K562 (cell line): Measurements from ENCODE around the gene ZNF860. TPM values are rescaled to one million over a fixed set of nuclear protein-coding genes. Genes with fewer than 3 reads are reported as not detected.
"Not testable (repeated sequence)": the region's sequence is repeated elsewhere in the genome, so short reads cannot be mapped to it uniquely, and the experiment has no call there.

Source experiments
- ATAC-seq: fragments of 200-7000 bp; cut with Tn5 transposase; 3 replicates; pipeline ENCODE4 v1.9.1; 2020; ENCODE audit warnings: moderate library complexity
- BruUV-seq: library from RNA; stranded (reverse); fragments of 400-500 nt; replicated peaks from 2 replicates; lab custom pipeline; 2021; lab: Mats Ljungman, UMichigan
- CTCF ChIA-PET: fragments of 300-600 bp; formaldehyde crosslinking; extraction: SDS; loops from one replicate; lab custom pipeline; 2021; ENCODE audit warnings: low intra/inter-chr PET ratio; lab: Yijun Ruan, JAX
- POLR2A ChIA-PET: fragments of 300-600, 350-650 bp; sonication (Branson Sonifier 250); formaldehyde crosslinking; extraction: SDS; loops from one replicate; lab custom pipeline; 2021; ENCODE audit warnings: antibody characterized with exemption, inconsistent platforms; lab: Yijun Ruan, JAX
- DNase-seq, 4 experiments: peaks; one replicate each; pipeline versions ENCODE4 v3.0.0 to v3.0.0-alpha.2; 2011 to 2018; ENCODE audit warnings: low spot score in 3 of 4, mixed read lengths in 3 of 4; ENCODE audit errors: extremely low read depth in 1 of 4
- FAIRE-seq: peaks from 2 replicates; lab custom pipeline; 2011; peaks lifted over from hg19 to GRCh38; lab: Jason Lieb, UNC
- H2AFZ ChIP-seq: 2 replicates; pipeline ENCODE4 v1.6.0; 2011; ENCODE audit warnings: low read depth, low read length, control low read depth, inconsistent platforms
- H3K27ac ChIP-seq: fragments of 200-600 bp; 3 replicates; pipeline ENCODE4 v1.8.0; 2011; ENCODE audit warnings: low read depth, mild to moderate bottlenecking, control low read depth, inconsistent platforms, low read length, moderate library complexity, mixed read lengths; ENCODE audit errors: extremely low read depth
- H3K27me3 ChIP-seq, 2 experiments: fragments of 300-600 bp in 1 of 2; 2 replicates in 1 of 2; 3 replicates in 1 of 2; pipeline versions ENCODE4 v1.6.0 to v1.8.0; 2011; ENCODE audit warnings: inconsistent platforms in 2 of 2, low read length in 2 of 2, mild to moderate bottlenecking in 1 of 2, mixed read lengths in 1 of 2, moderate library complexity in 1 of 2; ENCODE audit not compliant: control insufficient read depth in 2 of 2, insufficient read depth in 2 of 2
- H3K36me3 ChIP-seq: fragments of 300-600 bp; 3 replicates; pipeline ENCODE4 v1.8.0; 2011; ENCODE audit warnings: mild to moderate bottlenecking, low read length, inconsistent platforms; ENCODE audit not compliant: control insufficient read depth, insufficient read depth
- H3K4me1 ChIP-seq, 2 experiments: fragments of 200-600 bp in 1 of 2; replicated peaks in 1 of 2; 2 replicates in 1 of 2; 3 replicates in 1 of 2; pipeline versions ENCODE4 v1.5.1 to v1.8.0; 2011; ENCODE audit warnings: inconsistent platforms in 2 of 2, low read length in 2 of 2, mild to moderate bottlenecking in 1 of 2, mixed read lengths in 1 of 2, moderate library complexity in 1 of 2; ENCODE audit not compliant: control insufficient read depth in 2 of 2, insufficient read depth in 2 of 2
- H3K4me2 ChIP-seq: 2 replicates; pipeline ENCODE4 v1.6.1; 2011; ENCODE audit warnings: low read length, control low read depth, inconsistent platforms, mixed read lengths; ENCODE audit not compliant: insufficient read depth
- H3K4me3 ChIP-seq: fragments of 200-600 bp; sonication (generic), shearing (Covaris generic); 2 replicates; pipeline ENCODE4 v1.5.1; 2016; ENCODE audit warnings: control low read depth, inconsistent platforms
- H3K79me2 ChIP-seq: fragments of 200-600 bp; 3 replicates; pipeline ENCODE4 v1.8.0; 2011; ENCODE audit warnings: low read length, inconsistent platforms; ENCODE audit not compliant: control insufficient read depth, insufficient read depth
- H3K9ac ChIP-seq, 2 experiments: 2 replicates each; pipeline versions ENCODE4 v1.6.0 to v1.6.1; 2011; ENCODE audit warnings: low read depth in 2 of 2, low read length in 2 of 2, control low read depth in 1 of 2, inconsistent platforms in 1 of 2, mild to moderate bottlenecking in 1 of 2, mixed read lengths in 1 of 2; ENCODE audit not compliant: insufficient read depth in 1 of 2
- H3K9me1 ChIP-seq: one replicate; pipeline ENCODE4 v1.6.0; 2011; ENCODE audit warnings: inconsistent platforms, mild to moderate bottlenecking, low read length, moderate library complexity; ENCODE audit not compliant: control insufficient read depth, insufficient read depth
- H3K9me3 ChIP-seq: replicated peaks from 2 replicates; pipeline ENCODE4 v1.5.1; 2011; ENCODE audit warnings: low read depth, low read length, inconsistent platforms; ENCODE audit not compliant: control insufficient read depth, insufficient read depth
- H4K20me1 ChIP-seq: replicated peaks from 2 replicates; pipeline ENCODE4 v1.6.1; 2011; ENCODE audit warnings: low read length, inconsistent platforms, mixed read lengths; ENCODE audit not compliant: control insufficient read depth, insufficient read depth
- ARID1B ChIP-seq: fragments of 450-650 bp; IDR thresholded peaks from 2 replicates; pipeline ENCODE4 v1.6.1; 2016; ENCODE audit warnings: antibody characterized with exemption, mild to moderate bottlenecking, inconsistent platforms
- DPF2 ChIP-seq: fragments of 450-650 bp; IDR thresholded peaks from 2 replicates; pipeline ENCODE4 v1.6.1; 2016
- NFYB ChIP-seq: IDR thresholded peaks from 2 replicates; pipeline ENCODE4 v1.6.1; 2011; ENCODE audit warnings: mild to moderate bottlenecking, moderate library complexity; ENCODE audit not compliant: insufficient read length; ENCODE audit errors: extremely low read depth
- WHSC1 ChIP-seq: IDR thresholded peaks from one replicate; pipeline ENCODE4 v1.6.1; 2012; ENCODE audit warnings: low read length, control low read depth, inconsistent platforms
- ZNF445 ChIP-seq: fragments of 250-450 bp; sonication (Bioruptor Pico); IDR thresholded peaks from 2 replicates; pipeline ENCODE4 v1.4.0; 2020; ENCODE audit warnings: low read depth, mild to moderate bottlenecking, moderate library complexity
- ZNF561 ChIP-seq: fragments of 450-650 bp; formaldehyde crosslinking; conservative IDR thresholded peaks from 2 replicates; pipeline ENCODE4 v1.4.0; 2020; ENCODE audit warnings: mild to moderate bottlenecking, moderate library complexity
- WGBS: fragments of 100-300 bp; shearing (Covaris generic); methylation state at CpG from one replicate; pipeline ENCODE4 v1.1.6; 2016; ENCODE audit warnings: low coverage, mixed read lengths; ENCODE audit not compliant: insufficient coverage; ENCODE audit errors: missing lambda C conversion rate; 5-methylcytosine and 5-hydroxymethylcytosine counted together
- in situ Hi-C: fragments of 300-500 bp; cut with MboI; formaldehyde crosslinking; loops from 4 replicates; pipeline ENCODE4 v1.15.0; 2018; ENCODE audit warnings: inconsistent platforms, mixed read lengths
- intact Hi-C: fragments of 100-400 bp; cut with micrococcal nuclease; formaldehyde crosslinking; loops from 2 replicates; pipeline ENCODE4 v1.14.2; 2022
- polyA plus RNA-seq, 8 experiments: library from polyadenylated mRNA; depleted of rRNA in 4 of 8; stranded (reverse) in 5 of 8; unstranded in 3 of 8; fragments of >200 nt; fragmentation: Nextera tagmentation in 2 of 8; fragmentation: Illumina TruSeq in 1 of 8; extraction: Ambion mirVana in 2 of 8; extraction: Trizol in 1 of 8; gene quantifications; 2 replicates each; pipeline versions ENCODE4 v1.2.1 to v1.2.3, GENCODE V29; 2011 to 2014; ENCODE audit warnings: inconsistent platforms in 1 of 8, missing spikeins in 1 of 8
- total RNA-seq, 7 experiments: library from RNA; depleted of rRNA in 6 of 7; stranded (reverse); fragments of >200 nt in 6 of 7; fragmentation: Illumina TruSeq in 2 of 7; extraction: Trizol in 2 of 7; gene quantifications; 2 replicates each; pipeline versions ENCODE4 v1.2.1 to v1.2.3, GENCODE V29; 2011 to 2021; ENCODE audit warnings: low replicate concordance in 1 of 7
- TF ChIP-seq, protein P1 (sequence below): fragments of 200-400 bp; formaldehyde crosslinking; IDR thresholded peaks from 2 replicates; pipeline ENCODE4 v1.6.1; 2017; ENCODE audit warnings: mild to moderate bottlenecking, low read depth, low read length, moderate library complexity
- TF ChIP-seq, protein P2 (sequence below): sonication (generic); formaldehyde crosslinking; IDR thresholded peaks from 2 replicates; pipeline ENCODE4 v1.8.0; 2022; ENCODE audit warnings: mild to moderate bottlenecking, missing genetic modification reagents
- TF ChIP-seq, protein P3 (sequence below): fragments of 250-450 bp; sonication (Bioruptor Pico); IDR thresholded peaks from 2 replicates; pipeline ENCODE4 v1.6.1; 2021; ENCODE audit warnings: mild to moderate bottlenecking
- TF ChIP-seq, protein P4 (sequence below): fragments of 200-800 bp; sonication (Bioruptor generic); IDR thresholded peaks from 2 replicates; pipeline ENCODE4 v1.6.1; 2017; ENCODE audit warnings: missing genetic modification characterization, missing compliant biosample characterization

ZNF860 gene
- total and polyA plus RNA-seq, 9 of the 15 experiments (the other 6 are each of a cell fraction or from before 2014, with no cell fraction given) = not detected

DNA sequence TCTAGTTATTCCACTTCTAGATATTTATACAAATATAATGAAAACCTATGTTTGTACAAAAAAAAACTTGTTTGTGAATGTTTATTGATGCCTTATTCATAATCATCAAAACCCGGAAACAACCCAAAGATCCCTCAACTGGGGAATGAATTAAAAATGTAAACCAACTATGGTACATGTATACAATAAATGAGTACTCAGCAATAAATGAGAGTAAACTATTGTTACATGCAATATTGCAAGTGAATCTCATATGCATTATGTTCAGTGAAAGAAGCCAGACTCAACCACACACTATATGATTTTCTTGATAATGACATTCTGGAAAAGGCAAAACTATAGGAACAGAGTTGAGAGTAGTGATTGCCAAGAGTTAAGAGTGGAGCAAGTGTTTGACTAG lies 12.3 kb downstream of the ZNF860 start (continued):
- TF ChIP-seq, protein P1, sequence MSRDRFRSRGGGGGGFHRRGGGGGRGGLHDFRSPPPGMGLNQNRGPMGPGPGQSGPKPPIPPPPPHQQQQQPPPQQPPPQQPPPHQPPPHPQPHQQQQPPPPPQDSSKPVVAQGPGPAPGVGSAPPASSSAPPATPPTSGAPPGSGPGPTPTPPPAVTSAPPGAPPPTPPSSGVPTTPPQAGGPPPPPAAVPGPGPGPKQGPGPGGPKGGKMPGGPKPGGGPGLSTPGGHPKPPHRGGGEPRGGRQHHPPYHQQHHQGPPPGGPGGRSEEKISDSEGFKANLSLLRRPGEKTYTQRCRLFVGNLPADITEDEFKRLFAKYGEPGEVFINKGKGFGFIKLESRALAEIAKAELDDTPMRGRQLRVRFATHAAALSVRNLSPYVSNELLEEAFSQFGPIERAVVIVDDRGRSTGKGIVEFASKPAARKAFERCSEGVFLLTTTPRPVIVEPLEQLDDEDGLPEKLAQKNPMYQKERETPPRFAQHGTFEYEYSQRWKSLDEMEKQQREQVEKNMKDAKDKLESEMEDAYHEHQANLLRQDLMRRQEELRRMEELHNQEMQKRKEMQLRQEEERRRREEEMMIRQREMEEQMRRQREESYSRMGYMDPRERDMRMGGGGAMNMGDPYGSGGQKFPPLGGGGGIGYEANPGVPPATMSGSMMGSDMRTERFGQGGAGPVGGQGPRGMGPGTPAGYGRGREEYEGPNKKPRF = no peak

DNA sequence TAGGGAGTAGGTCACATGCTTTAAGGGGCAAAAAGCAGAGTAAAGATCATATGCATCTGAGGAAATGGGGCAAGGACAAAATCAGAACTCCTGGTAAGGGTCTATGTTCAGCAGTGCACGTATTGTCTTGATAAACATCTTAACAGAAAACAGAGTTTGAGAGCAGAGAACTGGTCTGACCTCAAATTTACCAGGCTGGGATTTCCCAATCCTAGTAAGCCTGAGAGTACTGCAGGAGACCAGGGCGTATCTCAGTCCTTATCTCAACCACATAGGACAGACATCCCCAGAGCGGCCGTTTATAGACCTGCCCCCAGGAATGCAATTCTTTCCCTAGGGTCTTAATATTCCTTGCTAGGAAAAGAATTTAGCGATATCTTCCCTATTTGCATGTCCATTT lies 13.5 kb downstream of the ZNF860 start:
- in situ Hi-C loops, H3K9me3 ChIP-seq, BruUV-seq, H3K4me1 ChIP-seq, DNase-seq, H3K27ac ChIP-seq, H3K4me2 ChIP-seq, FAIRE-seq, H3K36me3 ChIP-seq, ATAC-seq, H3K4me3 ChIP-seq, H3K9ac ChIP-seq, POLR2A ChIA-PET, H2AFZ ChIP-seq, H4K20me1 ChIP-seq, H3K27me3 ChIP-seq, H3K79me2 ChIP-seq, intact Hi-C loops, CTCF ChIA-PET, H3K9me1 ChIP-seq: not testable (repeated sequence)
- WGBS = 0% methylated on average over 5 of the region's 5 CpGs

DNA sequence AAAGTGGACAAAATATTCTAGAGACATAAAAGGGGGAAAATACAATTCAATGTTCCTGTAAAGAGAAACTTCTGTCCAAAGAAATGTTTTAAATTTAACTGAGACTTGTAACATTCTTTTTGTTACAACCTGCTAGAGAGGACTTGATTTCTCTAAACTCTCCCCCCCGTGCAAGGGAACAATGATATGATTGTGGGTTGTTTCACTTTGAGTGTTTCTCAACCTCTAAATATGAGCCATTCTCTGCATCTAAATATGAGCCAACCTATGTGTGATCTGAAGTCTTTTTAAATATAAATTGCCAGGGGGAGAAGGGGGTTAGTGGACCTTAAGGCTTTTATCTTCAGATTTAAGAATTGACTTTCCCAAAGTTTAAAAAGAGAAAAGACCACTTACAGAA lies 14.6 kb downstream of the ZNF860 start:
- Histone ChIP-seq H2AFZ (no peak overlapping the region), H3K4me2 (no peak overlapping the region), H3K27ac (no peak overlapping the region), H3K4me3 (no peak overlapping the region), H4K20me1 (no peaks in the 10 kb centered on the region), H3K36me3 (no peaks in the 10 kb centered on the region), H3K9me3 (no peaks in the 10 kb centered on the region), H3K9ac (no peak overlapping the region), H3K79me2 (no peaks in the 10 kb centered on the region), H3K27me3 (peaks cover 0 to 5% of the 10 kb centered on the region in 2 experiments; a peak in 2 of 5 replicates), H3K4me1 (no peaks in the 10 kb centered on the region; a peak in 1 of 5 replicates), H3K9me1 (no peaks in the 10 kb centered on the region)
- FAIRE-seq = no peak
- ChIA-PET POLR2A (no interaction called here), CTCF (no interaction called here)
- no peak for DNase-seq
- in situ Hi-C loops (no loop called here), intact Hi-C loops (no loop called here)
- no peak for ATAC-seq
- 0% methylated on average over 1 of the region's 1 CpG for WGBS
- no TSS peak for BruUV-seq
- no peak for TF ChIP-seq ZNF445 (CRISPR knock-in tag)
- TF ChIP-seq NFYB = no peak
- TF ChIP-seq, protein P2, sequence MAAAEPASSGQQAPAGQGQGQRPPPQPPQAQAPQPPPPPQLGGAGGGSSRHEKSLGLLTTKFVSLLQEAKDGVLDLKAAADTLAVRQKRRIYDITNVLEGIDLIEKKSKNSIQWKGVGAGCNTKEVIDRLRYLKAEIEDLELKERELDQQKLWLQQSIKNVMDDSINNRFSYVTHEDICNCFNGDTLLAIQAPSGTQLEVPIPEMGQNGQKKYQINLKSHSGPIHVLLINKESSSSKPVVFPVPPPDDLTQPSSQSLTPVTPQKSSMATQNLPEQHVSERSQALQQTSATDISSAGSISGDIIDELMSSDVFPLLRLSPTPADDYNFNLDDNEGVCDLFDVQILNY (CRISPR knock-in tag) = no peak
- TF ChIP-seq, protein P3, sequence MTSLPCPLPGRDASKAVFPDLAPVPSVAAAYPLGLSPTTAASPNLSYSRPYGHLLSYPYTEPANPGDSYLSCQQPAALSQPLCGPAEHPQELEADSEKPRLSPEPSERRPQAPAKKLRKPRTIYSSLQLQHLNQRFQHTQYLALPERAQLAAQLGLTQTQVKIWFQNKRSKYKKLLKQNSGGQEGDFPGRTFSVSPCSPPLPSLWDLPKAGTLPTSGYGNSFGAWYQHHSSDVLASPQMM (CRISPR knock-in tag) = no peak
- no peak for TF ChIP-seq ZNF561 (CRISPR knock-in tag)
- TF ChIP-seq, protein P4, sequence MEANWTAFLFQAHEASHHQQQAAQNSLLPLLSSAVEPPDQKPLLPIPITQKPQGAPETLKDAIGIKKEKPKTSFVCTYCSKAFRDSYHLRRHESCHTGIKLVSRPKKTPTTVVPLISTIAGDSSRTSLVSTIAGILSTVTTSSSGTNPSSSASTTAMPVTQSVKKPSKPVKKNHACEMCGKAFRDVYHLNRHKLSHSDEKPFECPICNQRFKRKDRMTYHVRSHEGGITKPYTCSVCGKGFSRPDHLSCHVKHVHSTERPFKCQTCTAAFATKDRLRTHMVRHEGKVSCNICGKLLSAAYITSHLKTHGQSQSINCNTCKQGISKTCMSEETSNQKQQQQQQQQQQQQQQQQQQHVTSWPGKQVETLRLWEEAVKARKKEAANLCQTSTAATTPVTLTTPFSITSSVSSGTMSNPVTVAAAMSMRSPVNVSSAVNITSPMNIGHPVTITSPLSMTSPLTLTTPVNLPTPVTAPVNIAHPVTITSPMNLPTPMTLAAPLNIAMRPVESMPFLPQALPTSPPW (CRISPR knock-in tag) = no peak
- TF ChIP-seq DPF2 = no peak
- no peak for TF ChIP-seq ARID1B
- no peak for TF ChIP-seq WHSC1
